GM12874 (cell line): Measurements from ENCODE around the gene ST6GALNAC3.

Experiments
- TF ChIP-seq, protein P1 (sequence below): IDR thresholded peaks from 2 replicates; pipeline ENCODE4 v1.5.1; 2011; ENCODE audit warnings: low read depth, mild to moderate bottlenecking, control low read depth, low read length, moderate library complexity; ENCODE audit not compliant: insufficient read depth

Gene ST6GALNAC3

GRCh38 chr1:76410499-76410898 lies 336.0 kb downstream of the ST6GALNAC3 start:
- TF ChIP-seq, protein P1, sequence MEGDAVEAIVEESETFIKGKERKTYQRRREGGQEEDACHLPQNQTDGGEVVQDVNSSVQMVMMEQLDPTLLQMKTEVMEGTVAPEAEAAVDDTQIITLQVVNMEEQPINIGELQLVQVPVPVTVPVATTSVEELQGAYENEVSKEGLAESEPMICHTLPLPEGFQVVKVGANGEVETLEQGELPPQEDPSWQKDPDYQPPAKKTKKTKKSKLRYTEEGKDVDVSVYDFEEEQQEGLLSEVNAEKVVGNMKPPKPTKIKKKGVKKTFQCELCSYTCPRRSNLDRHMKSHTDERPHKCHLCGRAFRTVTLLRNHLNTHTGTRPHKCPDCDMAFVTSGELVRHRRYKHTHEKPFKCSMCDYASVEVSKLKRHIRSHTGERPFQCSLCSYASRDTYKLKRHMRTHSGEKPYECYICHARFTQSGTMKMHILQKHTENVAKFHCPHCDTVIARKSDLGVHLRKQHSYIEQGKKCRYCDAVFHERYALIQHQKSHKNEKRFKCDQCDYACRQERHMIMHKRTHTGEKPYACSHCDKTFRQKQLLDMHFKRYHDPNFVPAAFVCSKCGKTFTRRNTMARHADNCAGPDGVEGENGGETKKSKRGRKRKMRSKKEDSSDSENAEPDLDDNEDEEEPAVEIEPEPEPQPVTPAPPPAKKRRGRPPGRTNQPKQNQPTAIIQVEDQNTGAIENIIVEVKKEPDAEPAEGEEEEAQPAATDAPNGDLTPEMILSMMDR, result no peak

GRCh38 chr1:76418531-76418930 lies 344.0 kb downstream of the ST6GALNAC3 start:
- TF ChIP-seq, protein P1, result no peak

DNA sequence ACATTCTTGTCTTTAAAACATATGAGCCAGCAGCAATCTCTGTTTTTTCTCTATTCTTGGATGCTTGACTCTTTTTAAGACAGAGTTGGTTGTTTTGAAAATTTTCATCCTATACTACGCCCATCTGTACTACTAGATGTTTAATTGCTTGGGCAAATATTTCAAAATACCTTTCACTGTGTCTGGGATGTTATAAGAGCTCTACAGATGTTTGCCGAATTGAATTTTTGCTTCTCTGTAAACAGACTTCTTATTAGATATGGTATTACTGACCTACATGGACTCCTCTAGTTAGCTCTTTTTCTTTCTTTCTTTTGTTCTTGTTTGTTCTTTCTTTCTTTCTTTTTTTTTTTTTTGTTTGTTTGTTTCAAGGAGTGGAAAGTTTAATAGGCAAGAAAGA lies 345.1 kb downstream of the ST6GALNAC3 start:
- TF ChIP-seq, protein P1, result no peak

- TF ChIP-seq, protein P1, result no peak
These were observed 350.9 kb downstream of the ST6GALNAC3 start for GRCh38 chr1:76425201-76426145.

- TF ChIP-seq, protein P1, result no peak
These were observed 352.1 kb downstream of the ST6GALNAC3 start for GRCh38 chr1:76426606-76427005.

- TF ChIP-seq, protein P1, result no peak
These were observed 353.5 kb downstream of the ST6GALNAC3 start for GRCh38 chr1:76428028-76428427.

- TF ChIP-seq, protein P1, result no peak
These were observed 356.0 kb downstream of the ST6GALNAC3 start for GRCh38 chr1:76430531-76430930.
